NCI-H345 (cell line): ENCODE measurements around the gene INTS6.

Source experiments
- DNase-seq: peaks from one replicate; lab custom pipeline; 2025; lab: John Stamatoyannopoulos, UW

Gene INTS6

DNA sequence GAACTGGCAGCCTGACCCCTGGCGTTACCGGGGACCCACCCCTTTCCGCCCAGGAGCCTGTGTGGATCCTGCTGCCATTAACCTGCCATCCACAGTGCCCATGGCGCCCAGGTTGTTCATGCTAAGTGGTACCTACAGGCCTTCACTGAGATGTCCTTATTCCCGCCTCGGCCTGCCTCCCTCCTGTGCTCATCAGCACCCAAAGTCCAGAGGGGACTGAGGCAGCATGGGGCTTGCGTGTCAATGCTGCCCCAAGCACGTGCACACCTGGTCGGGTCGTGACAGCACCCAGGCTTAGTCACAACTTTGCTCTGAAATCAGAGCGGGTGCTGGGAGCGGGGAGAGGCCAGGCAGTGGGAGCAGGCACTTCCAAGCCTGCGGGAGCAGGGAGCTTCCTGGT, 3.7 kb upstream of the INTS6 start:
- DNase-seq: no peak

DNA sequence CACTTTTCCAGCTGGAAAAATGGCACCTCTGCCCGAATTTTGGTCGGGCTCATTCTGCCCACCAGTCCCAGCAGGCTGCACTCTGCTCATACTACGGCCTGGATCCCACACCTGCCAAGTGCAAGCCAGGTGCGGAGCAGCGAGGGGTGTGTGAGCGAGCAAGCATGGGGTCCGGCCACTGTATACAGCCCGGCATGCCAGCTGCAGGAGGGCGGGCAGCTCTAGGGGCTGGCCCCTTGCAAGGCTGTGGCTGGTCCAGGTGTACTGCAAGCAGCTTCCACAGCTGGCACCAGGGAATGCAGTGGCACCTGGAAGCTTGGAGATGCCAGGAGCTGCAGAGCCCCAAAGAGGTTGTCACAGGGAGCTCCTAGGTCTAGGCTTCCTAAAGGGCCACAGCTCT, 2.7 kb upstream of the INTS6 start:
- no peak for DNase-seq

- no peak for DNase-seq
Measured at GRCh38 chr13:51453959-51454703, 1.3 kb upstream of the INTS6 start.

DNA sequence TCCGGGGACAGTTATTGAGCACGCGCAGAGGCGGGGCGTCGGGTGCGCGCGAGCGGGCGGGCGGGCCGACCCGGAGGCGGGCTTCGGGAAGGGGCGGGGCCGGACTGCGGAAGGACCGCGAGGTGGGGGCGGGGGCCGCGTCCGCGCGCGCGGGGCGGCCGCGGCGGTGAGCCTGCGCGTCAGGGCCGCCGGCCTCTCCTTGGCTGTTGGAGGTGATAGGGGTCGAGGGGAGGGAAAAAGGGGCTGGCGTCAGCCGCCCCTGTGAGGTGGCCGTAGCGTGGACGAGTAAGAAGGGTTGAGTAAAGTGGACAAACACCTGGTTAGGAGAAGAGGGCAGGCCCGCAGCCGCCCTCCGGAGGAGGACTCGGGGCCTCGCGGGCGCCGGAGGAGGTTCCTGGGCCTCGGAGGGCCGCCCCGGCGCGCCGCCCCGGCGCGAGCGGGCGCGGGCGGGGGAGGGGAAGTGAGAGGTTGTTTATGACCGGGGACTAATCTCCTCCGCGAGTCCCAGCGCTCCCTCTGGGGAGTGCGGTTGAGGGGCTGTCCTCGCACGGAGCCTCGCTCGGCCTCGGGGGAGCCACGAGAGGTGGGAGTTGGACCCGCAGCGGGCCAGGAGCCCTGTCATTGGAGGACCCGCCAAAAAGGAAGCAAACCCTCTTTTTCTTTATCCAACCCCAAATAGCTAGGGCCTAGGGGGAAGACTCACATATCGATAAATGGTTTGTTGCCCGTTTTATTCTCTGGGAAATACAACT, 547 bp upstream of the INTS6 start:
- DNase-seq: peak; percentile 63

DNA sequence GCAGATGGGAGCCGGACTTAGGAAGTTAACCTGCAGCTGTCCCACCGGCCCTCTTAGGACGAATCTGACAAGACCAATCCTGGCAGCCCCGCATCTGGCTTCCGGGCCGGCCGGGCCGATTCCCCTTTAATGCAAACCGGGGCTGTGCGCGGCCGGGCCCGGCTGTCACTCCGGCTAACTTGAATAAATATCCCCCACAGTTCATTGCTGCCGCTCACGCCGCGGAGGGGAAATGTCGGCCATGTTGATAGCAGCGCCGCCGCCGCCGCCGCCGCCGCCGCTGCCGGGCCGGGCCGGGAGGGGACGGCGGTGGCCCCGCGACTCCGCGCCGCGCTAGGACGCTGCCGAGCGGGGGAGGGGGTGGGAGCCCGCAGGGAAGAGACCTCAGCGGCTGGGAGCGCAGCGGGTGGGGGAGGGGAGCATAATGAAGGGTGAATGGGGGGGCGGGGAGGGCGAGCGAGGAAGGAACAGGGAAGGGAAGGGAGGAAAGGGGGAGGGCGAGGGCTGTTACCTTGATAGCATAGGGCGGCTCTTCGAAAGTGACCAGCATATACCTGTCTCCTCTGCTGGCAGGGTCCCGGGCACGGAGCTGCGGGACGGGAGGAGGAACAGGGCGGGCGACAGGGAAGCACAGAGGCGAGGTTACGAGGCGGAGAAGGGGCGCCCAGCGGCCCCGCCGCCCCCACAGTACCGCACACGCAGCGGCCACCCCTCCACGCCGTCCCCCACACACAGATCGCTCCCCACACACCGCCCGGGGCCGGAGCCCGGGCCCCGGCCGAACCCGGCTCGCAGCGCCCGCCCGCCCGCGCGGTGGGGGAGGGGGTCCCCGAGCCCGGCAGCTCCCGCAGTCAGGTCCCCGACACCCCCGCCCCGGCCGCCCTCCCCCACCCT, 1.1 kb downstream of the INTS6 start:
- DNase-seq: peak; percentile 59

DNA sequence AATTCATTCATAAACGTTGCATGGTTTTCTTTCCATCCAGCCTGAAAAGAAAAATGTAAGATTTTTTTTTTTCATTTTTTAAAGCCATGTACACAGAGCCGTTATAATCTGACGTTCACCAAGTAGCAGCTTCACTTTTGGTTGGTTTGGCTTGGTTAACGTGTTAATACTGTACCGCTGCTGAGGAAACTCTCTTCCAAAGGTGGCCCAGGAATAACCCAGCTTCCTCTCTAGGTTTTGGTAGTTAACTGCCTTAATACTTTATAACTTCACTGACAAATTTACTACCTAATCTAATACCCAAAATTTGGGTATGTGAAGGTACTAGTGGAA, 1.7 kb downstream of the INTS6 start:
- DNase-seq: no peak

- DNase-seq: no peak
Measured at GRCh38 chr13:51449018-51449417, 3.8 kb downstream of the INTS6 start.

DNA sequence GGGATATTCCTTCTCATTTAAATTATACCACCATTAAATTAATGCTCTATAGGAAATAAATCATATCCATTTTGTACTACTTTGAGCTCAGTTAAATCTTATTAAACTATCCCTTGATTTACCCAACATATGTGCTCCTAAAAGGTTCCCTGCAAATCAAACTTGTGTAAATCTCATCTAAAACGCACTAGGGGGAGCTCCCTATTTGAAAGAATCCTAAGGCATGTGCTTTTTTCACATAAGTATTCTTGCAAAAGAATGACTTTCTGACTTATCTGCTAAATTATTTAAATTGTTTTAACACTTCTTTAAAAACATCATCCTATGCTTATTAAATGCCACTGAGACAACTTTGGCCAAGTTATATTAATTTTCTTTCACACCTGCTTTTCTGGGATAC, 7.9 kb downstream of the INTS6 start:
- no peak for DNase-seq

GRCh38 chr13:51440381-51440780, 12.5 kb downstream of the INTS6 start:
- DNase-seq: no peak

GRCh38 chr13:51437550-51438127, 15.2 kb downstream of the INTS6 start:
- DNase-seq: no peak

- DNase-seq: no peak
Measured at GRCh38 chr13:51435002-51435578, 17.7 kb downstream of the INTS6 start.

DNA sequence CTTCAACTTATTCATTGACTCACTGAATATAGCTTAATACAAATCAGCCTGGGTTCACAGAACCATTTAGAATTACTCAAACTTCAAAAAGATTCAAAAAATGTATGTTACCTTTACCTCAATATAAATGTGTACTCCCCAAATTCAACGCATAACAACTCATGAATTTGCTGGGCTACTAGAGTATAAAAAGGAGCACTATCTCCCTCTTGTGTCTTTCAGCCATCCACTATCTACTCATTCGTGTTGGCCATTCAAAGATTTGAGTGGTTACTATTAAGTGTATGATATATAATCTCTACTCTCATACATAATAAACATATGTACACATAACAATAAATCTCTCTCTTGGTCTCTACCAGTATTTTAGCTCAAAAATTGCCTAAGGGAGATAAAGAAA, 20.3 kb downstream of the INTS6 start:
- no peak for DNase-seq

- DNase-seq: no peak
Measured at GRCh38 chr13:51426982-51427381, 25.9 kb downstream of the INTS6 start.

DNA sequence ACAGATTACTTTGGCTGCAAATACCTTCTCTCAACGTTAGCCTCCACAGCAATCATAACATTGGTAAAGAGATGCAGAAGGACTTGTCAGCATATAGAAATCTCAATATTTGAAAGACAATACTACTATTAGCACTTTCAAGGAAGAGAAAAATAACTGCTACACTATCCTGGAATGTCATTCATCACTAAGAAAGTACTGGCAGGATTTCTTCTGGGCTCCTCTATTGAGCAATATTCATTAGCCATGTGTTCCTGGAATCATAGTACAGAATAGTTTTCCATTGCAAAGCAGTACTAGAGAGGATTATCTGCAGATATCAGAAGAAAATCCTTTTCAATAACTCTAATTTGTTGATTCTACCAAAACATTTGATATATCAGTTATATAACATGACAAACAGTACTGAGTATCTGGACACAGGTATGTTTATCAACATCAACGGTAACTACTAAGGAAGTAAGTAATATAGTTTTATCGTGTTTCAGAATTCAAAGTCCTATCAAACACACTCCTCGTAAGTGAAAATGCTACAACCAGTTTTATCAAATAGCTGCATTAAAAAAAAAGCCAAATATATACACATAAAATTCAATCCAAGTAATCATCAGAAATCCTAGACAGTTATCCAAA, 27.3 kb downstream of the INTS6 start:
- no peak for DNase-seq

DNA sequence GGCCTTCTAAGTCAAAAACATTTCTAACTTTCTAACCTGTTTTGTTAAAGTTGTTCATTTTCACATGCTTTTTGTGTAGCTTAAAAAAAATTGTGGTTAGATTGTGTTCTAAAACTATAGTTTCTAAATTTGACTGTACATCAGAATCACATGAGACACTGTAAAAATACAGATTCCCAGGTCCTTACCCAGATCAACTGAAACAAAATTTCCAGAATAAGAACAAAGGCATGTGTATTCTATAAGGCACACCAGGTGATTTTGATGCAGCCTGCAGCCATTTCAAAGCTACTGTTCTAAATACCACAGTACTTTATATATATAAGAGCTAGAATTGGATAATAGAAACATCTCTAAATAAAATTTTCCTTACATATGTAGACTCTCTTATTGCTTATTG, 29.1 kb downstream of the INTS6 start:
- no peak for DNase-seq

- no peak for DNase-seq
Measured at GRCh38 chr13:51422484-51422883, 30.4 kb downstream of the INTS6 start.

DNA sequence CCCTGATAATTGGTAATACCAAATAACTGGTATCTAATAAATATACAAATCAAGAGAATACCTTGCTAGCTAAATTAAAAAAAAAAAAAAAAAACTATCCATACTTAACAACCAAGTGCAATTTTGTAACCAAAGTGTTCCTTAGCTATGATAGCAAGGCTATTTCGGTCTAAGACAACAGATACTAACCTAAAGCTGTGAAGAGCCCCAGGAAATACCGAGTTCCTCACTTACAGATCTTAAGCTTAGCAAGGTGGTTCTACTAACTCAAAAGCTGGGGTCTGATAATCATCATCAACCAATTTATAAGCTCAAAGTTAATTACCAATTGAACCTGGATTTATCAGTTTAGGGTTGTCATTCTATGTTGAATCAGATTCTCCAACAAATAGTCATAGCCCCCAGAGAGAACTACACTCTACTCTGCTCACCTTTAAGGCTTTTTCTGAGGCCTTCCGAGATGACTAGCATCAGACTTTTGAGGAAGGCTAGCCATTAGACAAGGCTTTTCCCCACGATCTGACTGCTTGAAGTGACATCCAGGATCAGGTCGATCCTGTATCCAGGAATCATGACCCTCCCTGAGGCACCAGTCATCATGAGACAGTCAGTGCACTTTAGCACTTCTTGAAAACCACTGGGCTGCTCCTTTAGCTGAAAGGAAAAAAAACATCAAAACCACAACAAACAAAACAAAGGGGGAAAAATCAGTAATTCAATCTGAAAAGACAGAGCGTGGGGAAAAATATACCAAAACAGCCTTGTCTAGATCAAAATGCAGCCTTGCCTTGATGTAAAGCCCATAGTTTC, 31.9 kb downstream of the INTS6 start:
- DNase-seq: no peak

- no peak for DNase-seq
Measured at GRCh38 chr13:51419001-51419636, 33.7 kb downstream of the INTS6 start.

GRCh38 chr13:51417716-51418115, 35.1 kb downstream of the INTS6 start:
- no peak for DNase-seq

GRCh38 chr13:51416107-51416506, 36.7 kb downstream of the INTS6 start:
- no peak for DNase-seq
